Panc1 (cell line): ENCODE measurements around the gene C1QTNF1. TPM values are rescaled to one million over a fixed set of nuclear protein-coding genes. Genes with fewer than 3 reads are reported as not detected.
A peak's percentile ranks its signal among the peaks of the same experiment; 100 is the strongest.

Source experiments
- ATAC-seq: fragments of 200-7000 bp; cut with Tn5 transposase; 2 replicates; pipeline ENCODE4 v1.9.1; 2020; ENCODE audit warnings: mild to moderate bottlenecking, moderate library complexity
- BruUV-seq: library from RNA; stranded (reverse); fragments of 400-500 nt; replicated peaks from 2 replicates; lab custom pipeline; 2021; lab: Mats Ljungman, UMichigan
- CTCF ChIA-PET: fragments of 300-600 bp; sonication (Branson Sonifier 250); formaldehyde crosslinking; loops from one replicate; lab custom pipeline; 2022; ENCODE audit warnings: antibody characterized with exemption; lab: Charles Lee
- POLR2A ChIA-PET: fragments of 300-600 bp; sonication (Branson Sonifier 250); formaldehyde crosslinking; loops from one replicate; lab custom pipeline; 2022; ENCODE audit warnings: antibody characterized with exemption; lab: Charles Lee
- DNase-seq: peaks from one replicate; pipeline ENCODE4 v3.0.0-alpha.2; 2010; ENCODE audit warnings: low read depth, low spot score
- H3K27ac ChIP-seq: 2 replicates; pipeline ENCODE4 v1.5.1; 2011; ENCODE audit warnings: mild to moderate bottlenecking, low read length, inconsistent platforms
- H3K27me3 ChIP-seq: fragments of 200-500 bp; sonication (Bioruptor generic); 2 replicates; pipeline ENCODE4 v1.6.0; 2014; ENCODE audit warnings: low read length, inconsistent platforms; ENCODE audit not compliant: control insufficient read depth, insufficient read depth
- H3K36me3 ChIP-seq: fragments of 200-500 bp; sonication (Bioruptor generic); 2 replicates; pipeline ENCODE4 v1.5.1; 2014; ENCODE audit warnings: inconsistent platforms, mild to moderate bottlenecking, low read length, moderate library complexity; ENCODE audit not compliant: control insufficient read depth, insufficient read depth
- H3K4me1 ChIP-seq: 2 replicates; pipeline ENCODE4 v1.5.1; 2011; ENCODE audit warnings: inconsistent platforms, mild to moderate bottlenecking, low read length, moderate library complexity; ENCODE audit not compliant: control insufficient read depth, insufficient read depth
- H3K4me3 ChIP-seq, 2 experiments: 2 replicates each; pipeline ENCODE4 v1.5.1; 2011 to 2012; ENCODE audit warnings: low read depth in 2 of 2, low read length in 2 of 2, mild to moderate bottlenecking in 2 of 2, inconsistent platforms in 1 of 2, moderate library complexity in 1 of 2
- H3K9me3 ChIP-seq: fragments of 200-500 bp; sonication (Bioruptor generic); 2 replicates; pipeline ENCODE4 v1.5.1; 2014; ENCODE audit warnings: low read depth, mild to moderate bottlenecking, inconsistent platforms, low read length, moderate library complexity; ENCODE audit not compliant: control insufficient read depth, insufficient read depth
- CTCF ChIP-seq: fragments of 450-650 bp; IDR thresholded peaks from 2 replicates; pipeline ENCODE4 v1.5.1; 2017; ENCODE audit warnings: mild to moderate bottlenecking
- POLR2AphosphoS5 ChIP-seq: IDR thresholded peaks from 2 replicates; pipeline ENCODE4 v1.6.1; 2012; ENCODE audit warnings: mild to moderate bottlenecking, low read depth, low read length, moderate library complexity
- REST ChIP-seq, 2 experiments: IDR thresholded peaks; 2 replicates each; pipeline ENCODE4 v1.6.1; 2011 to 2012; ENCODE audit warnings: low read depth in 2 of 2, control low read depth in 1 of 2, low read length in 1 of 2, mild to moderate bottlenecking in 1 of 2, moderate library complexity in 1 of 2; ENCODE audit not compliant: insufficient read depth in 1 of 2
- SIN3A ChIP-seq: IDR thresholded peaks from 2 replicates; pipeline ENCODE4 v1.6.1; 2012; ENCODE audit warnings: low read depth, mild to moderate bottlenecking, low read length, moderate library complexity, borderline replicate concordance; ENCODE audit not compliant: insufficient read depth
- TCF7L2 ChIP-seq: IDR thresholded peaks from 2 replicates; pipeline ENCODE4 v1.6.1; 2011; ENCODE audit warnings: mild to moderate bottlenecking, low read depth, low read length, inconsistent platforms
- in situ Hi-C: cut with HindIII; loops from 2 replicates; pipeline ENCODE4 v1.10.0; 2016; ENCODE audit warnings: low sequenced_read_pairs, low pct_unique_long_range_greater_than_20kb
- intact Hi-C: fragments of 100-400 bp; cut with micrococcal nuclease; formaldehyde crosslinking; loops from one replicate; pipeline ENCODE4 v1.10.0; 2022; ENCODE audit not compliant: unreplicated experiment
- total RNA-seq: library from RNA; stranded (reverse); gene quantifications from one replicate; pipeline ENCODE4 v1.2.1, GENCODE V29; 2021; ENCODE audit not compliant: unreplicated experiment

The C1QTNF1 gene
- total RNA-seq, 1 experiment from 2014 or later = 1.5 TPM

- DNase-seq (no peak), ATAC-seq (peak; percentile 18)
- Histone ChIP-seq H3K36me3 (no peaks in the 10 kb centered on the region), H3K27ac (no peak overlapping the region), H3K27me3 (peaks cover 4% of the 10 kb centered on the region; the same call in 1 of the 2 replicates), H3K4me1 (no peaks in the 10 kb centered on the region), H3K4me3 (no peak overlapping the region), H3K9me3 (no peaks in the 10 kb centered on the region)
- in situ Hi-C loops = no loop called here
- CTCF ChIA-PET = interaction anchor here (0.6 kb wide), 1 partner anchor 24 kb away, joined by 3 read pairs; the partner anchor contains the start of gene ENGASE
- intact Hi-C loops = no loop called here
- no peak for TF ChIP-seq CTCF
- no peak for TF ChIP-seq TCF7L2
- TF ChIP-seq POLR2AphosphoS5 = no peak
- TF ChIP-seq SIN3A = no peak
- no peak for TF ChIP-seq REST (IDR thresholded peaks at IDR 0.05; ENCODE audit: insufficient read depth in 1 of 2, low read depth in 2 of 2, low read length in 1 of 2)
- POLR2A ChIA-PET = no interaction called here
- no TSS peak for BruUV-seq
Measured at GRCh38 chr17:79098282-79098867, 74.4 kb downstream of the C1QTNF1 start.

Other genes starting within 250 kb of the C1QTNF1 start
- 46.7 TPM for gene CYTH1, start 241.9 kb upstream of the C1QTNF1 start, total RNA-seq
- 113 TPM for gene USP36, start 183.4 kb upstream of the C1QTNF1 start, total RNA-seq
- gene CEP295NL, start 121.0 kb upstream of the C1QTNF1 start, total RNA-seq = 0.87 TPM
- 62.4 TPM for gene TIMP2, start 98.8 kb upstream of the C1QTNF1 start, total RNA-seq
- 361 TPM for gene LGALS3BP, start 44.2 kb upstream of the C1QTNF1 start, total RNA-seq
- 160 TPM for gene CANT1, start 14.4 kb upstream of the C1QTNF1 start, total RNA-seq
- 32.3 TPM for gene ENGASE, start 50.7 kb downstream of the C1QTNF1 start, total RNA-seq